Progenitor cell of endocrine pancreas (in vitro differentiated cells): ENCODE data around the gene GRHL3. TPM values are rescaled to one million over a fixed set of nuclear protein-coding genes. Genes with fewer than 3 reads are reported as not detected.

Experiments used
- DNase-seq: peaks from one replicate; pipeline ENCODE4 v3.0.0; 2021; ENCODE audit warnings: low spot score; ENCODE audit not compliant: unreplicated experiment
- H3K27ac Mint-ChIP-seq: 2 replicates; pipeline ENCODE4 v1.8.0; 2021; ENCODE audit warnings: mild to moderate bottlenecking, moderate library complexity, mixed read lengths
- H3K27me3 Mint-ChIP-seq: 2 replicates; pipeline ENCODE4 v1.8.0; 2021; ENCODE audit warnings: mixed read lengths
- H3K36me3 Mint-ChIP-seq: 2 replicates; pipeline ENCODE4 v1.8.0; 2022; ENCODE audit warnings: mixed read lengths; ENCODE audit not compliant: insufficient read depth
- H3K4me1 Mint-ChIP-seq: 2 replicates; pipeline ENCODE4 v1.8.0; 2021; ENCODE audit warnings: low read depth, mixed read lengths
- H3K4me3 Mint-ChIP-seq: 2 replicates; pipeline ENCODE4 v1.8.0; 2021; ENCODE audit warnings: low read depth, mild to moderate bottlenecking, moderate library complexity, mixed read lengths
- H3K9me3 Mint-ChIP-seq: 2 replicates; pipeline ENCODE4 v1.8.0; 2021; ENCODE audit warnings: low read depth, mixed read lengths
- total RNA-seq: library from RNA; stranded (reverse); gene quantifications from 2 replicates; pipeline ENCODE4 v1.2.1, GENCODE V29; 2021
- TF ChIP-seq, protein P1 (sequence below): fragments of 200-600 bp; sonication (generic); IDR thresholded peaks from one replicate; pipeline ENCODE4 v1.5.0; 2021; ENCODE audit warnings: antibody characterized with exemption, mild to moderate bottlenecking; ENCODE audit not compliant: unreplicated experiment

Gene GRHL3
- total RNA-seq, 1 donor from 2014 or later: 4.9 TPM

GRCh38 chr1:24369199-24369598 is 50.0 kb downstream of the GRHL3 start:
- H3K4me1 Mint-ChIP-seq: peaks cover 9% of the 10 kb centered on the region
- H3K27me3 Mint-ChIP-seq: no peaks in the 10 kb centered on the region
- no peak for DNase-seq
- no peak overlapping the region for H3K4me3 Mint-ChIP-seq
- no peak overlapping the region for H3K27ac Mint-ChIP-seq
- peaks cover 3% of the 10 kb centered on the region for H3K36me3 Mint-ChIP-seq
- no peaks in the 10 kb centered on the region for H3K9me3 Mint-ChIP-seq
- TF ChIP-seq, protein P1, sequence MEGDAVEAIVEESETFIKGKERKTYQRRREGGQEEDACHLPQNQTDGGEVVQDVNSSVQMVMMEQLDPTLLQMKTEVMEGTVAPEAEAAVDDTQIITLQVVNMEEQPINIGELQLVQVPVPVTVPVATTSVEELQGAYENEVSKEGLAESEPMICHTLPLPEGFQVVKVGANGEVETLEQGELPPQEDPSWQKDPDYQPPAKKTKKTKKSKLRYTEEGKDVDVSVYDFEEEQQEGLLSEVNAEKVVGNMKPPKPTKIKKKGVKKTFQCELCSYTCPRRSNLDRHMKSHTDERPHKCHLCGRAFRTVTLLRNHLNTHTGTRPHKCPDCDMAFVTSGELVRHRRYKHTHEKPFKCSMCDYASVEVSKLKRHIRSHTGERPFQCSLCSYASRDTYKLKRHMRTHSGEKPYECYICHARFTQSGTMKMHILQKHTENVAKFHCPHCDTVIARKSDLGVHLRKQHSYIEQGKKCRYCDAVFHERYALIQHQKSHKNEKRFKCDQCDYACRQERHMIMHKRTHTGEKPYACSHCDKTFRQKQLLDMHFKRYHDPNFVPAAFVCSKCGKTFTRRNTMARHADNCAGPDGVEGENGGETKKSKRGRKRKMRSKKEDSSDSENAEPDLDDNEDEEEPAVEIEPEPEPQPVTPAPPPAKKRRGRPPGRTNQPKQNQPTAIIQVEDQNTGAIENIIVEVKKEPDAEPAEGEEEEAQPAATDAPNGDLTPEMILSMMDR: no peak

DNA sequence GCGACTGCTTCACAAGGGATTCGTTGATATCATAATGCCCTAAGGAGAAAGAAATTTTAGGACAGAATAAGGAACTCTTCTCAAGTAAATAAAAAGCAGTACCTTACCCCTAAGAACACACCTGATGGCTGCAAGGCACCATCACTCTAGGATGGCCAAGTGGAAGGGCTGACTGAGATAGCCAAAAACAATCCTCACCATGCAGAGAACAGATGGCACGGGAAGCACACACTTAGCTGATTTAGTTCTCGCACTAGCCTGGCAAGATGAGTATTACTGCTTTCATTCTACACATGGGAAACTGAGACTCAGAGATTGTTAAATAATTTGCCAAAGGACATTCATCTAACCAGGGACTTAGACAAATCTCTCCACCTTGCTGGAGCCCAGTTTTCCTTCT is 50.6 kb downstream of the GRHL3 start:
- no peaks in the 10 kb centered on the region for H3K27me3 Mint-ChIP-seq
- no peak for DNase-seq
- TF ChIP-seq, protein P1: no peak
- H3K4me3 Mint-ChIP-seq: no peak overlapping the region
- no peak overlapping the region for H3K27ac Mint-ChIP-seq
- H3K9me3 Mint-ChIP-seq: no peaks in the 10 kb centered on the region
- peaks cover 14% of the 10 kb centered on the region for H3K4me1 Mint-ChIP-seq
- H3K36me3 Mint-ChIP-seq: peaks cover 3% of the 10 kb centered on the region

- no peaks in the 10 kb centered on the region for H3K9me3 Mint-ChIP-seq
- no peak overlapping the region for H3K4me3 Mint-ChIP-seq
- no peak overlapping the region for H3K27ac Mint-ChIP-seq
- peaks cover 31% of the 10 kb centered on the region for H3K4me1 Mint-ChIP-seq
- peaks cover 2% of the 10 kb centered on the region for H3K36me3 Mint-ChIP-seq
- no peak for DNase-seq
- no peaks in the 10 kb centered on the region for H3K27me3 Mint-ChIP-seq
- TF ChIP-seq, protein P1: no peak
These were observed 53.9 kb downstream of the GRHL3 start for GRCh38 chr1:24373044-24373443.

DNA sequence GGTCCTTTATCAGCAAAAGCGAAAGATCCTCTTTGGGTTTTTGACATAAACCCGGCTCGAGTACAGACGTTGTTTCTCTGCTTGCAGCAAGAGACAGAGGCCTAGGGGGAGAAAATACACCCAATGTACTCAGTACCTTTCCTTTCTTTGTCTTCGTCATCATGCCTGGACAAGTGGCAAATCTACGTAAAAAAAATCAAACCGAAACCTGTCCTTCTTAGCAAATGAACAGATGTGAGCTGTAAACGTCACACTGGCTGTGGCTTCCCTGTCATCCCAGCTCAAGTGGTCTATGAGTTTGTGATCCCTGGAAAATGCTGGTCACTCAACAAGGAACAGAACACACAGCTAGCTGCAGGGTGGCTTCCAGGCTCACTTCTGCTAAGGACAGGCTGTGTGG is 54.6 kb downstream of the GRHL3 start:
- no peak for DNase-seq
- peaks cover 32% of the 10 kb centered on the region for H3K4me1 Mint-ChIP-seq

DNA sequence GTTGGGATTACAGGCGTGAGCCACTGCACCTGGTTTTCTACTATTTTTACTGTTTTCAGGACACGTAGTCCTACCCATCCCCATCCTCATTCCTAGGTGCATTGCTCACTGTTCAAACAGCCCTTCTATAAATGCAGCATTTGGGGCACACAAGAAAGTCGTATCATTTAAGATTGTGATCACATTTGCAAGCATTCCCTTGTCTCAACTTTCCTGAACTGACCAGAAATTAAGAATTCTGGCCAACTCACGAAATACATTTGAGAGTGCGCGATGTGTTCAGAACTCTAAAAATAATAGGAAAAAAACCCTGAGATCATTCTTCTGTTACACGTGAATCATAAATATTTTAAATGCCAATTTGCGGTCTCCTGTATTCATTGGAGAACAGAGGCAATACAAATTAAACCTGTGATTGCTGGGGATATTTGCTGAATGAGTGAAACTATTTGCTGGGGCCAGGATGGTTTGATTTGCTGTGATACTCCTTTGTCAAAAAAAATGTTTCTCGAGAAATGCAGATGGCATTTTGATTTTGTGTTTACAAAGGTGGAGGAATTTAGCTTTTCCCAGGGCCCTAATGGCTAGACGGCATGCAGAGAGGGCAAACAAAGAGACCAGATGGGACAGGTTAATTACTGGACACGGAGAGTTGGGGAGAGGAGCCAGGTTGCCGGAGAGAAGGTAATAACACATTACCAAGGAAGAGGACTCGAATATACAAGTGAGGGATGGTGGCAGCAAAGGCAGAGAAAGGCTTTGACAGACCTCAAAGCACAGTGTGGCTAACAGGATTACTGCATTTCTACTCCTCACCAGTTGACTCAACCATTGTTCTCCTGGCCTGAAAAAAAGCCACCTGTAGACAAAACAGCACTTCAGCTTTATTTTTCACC is 56.0 kb downstream of the GRHL3 start:
- TF ChIP-seq, protein P1: no peak
- Mint-ChIP-seq H3K27me3 (no peaks in the 10 kb centered on the region), H3K4me3 (peak overlapping the region; percentile 28), H3K9me3 (no peaks in the 10 kb centered on the region), H3K36me3 (peaks cover 8% of the 10 kb centered on the region), H3K4me1 (peaks cover 46% of the 10 kb centered on the region), H3K27ac (peak overlapping the region; percentile 94)
- DNase-seq: no peak

More for the DNA sequence above, 54.6 kb downstream of the GRHL3 start:
- Mint-ChIP-seq H3K27me3 (no peaks in the 10 kb centered on the region), H3K27ac (peak overlapping the region; percentile 94), H3K36me3 (peaks cover 2% of the 10 kb centered on the region), H3K9me3 (no peaks in the 10 kb centered on the region), H3K4me3 (no peak overlapping the region)
- TF ChIP-seq, protein P1: no peak
